Suprapubic skin (tissue), 4 donors: ENCODE data around the gene PSMC4.

Experiments used
- EP300 ChIP-seq: sonication (generic); formaldehyde crosslinking; IDR thresholded peaks from one replicate; pipeline ENCODE4 v1.6.1; 2017; ENCODE audit warnings: antibody characterized with exemption
- POLR2A ChIP-seq, 2 donors: fragments of 450-650 bp; IDR thresholded peaks; one replicate each; pipeline ENCODE4 v1.6.1; 2017; ENCODE audit warnings: antibody characterized with exemption in 2 of 2, mild to moderate bottlenecking in 2 of 2, moderate library complexity in 2 of 2
- POLR2AphosphoS5 ChIP-seq, 3 donors: sonication (generic); formaldehyde crosslinking; IDR thresholded peaks; one replicate each; pipeline ENCODE4 v1.6.1; 2017; ENCODE audit warnings: antibody characterized with exemption in 3 of 3
- TF ChIP-seq, protein P1 (sequence below), 2 donors: fragments of 200-600 bp in 1 of 2; fragments of 450-650 bp in 1 of 2; sonication (generic) in 1 of 2; IDR thresholded peaks; one replicate each; pipeline ENCODE4 v1.5.1; 2016 to 2019; ENCODE audit warnings: antibody characterized with exemption in 2 of 2, mild to moderate bottlenecking in 1 of 2, moderate library complexity in 1 of 2

DNA sequence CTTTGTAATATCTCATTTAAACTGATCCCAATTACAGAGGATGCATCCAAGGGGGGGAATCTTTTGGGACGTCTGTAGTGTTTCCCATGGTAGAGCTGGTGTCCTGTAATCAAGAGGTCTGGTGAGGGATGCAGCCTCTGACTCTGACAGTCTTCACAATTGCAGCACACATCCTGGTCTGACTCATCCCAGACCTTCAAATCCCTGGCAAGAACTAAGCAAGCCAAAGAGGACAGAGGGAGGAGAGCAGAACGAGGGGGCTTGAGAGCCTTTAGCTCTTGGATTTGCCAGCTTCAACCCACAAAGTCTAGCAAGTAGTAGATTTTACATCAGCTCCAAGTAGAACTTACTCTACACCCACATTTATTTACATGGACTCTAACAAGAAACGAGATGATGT lies 19.3 kb upstream of the PSMC4 start:
- no peak for TF ChIP-seq POLR2A (IDR thresholded peaks at IDR 0.05)
- TF ChIP-seq, protein P1, sequence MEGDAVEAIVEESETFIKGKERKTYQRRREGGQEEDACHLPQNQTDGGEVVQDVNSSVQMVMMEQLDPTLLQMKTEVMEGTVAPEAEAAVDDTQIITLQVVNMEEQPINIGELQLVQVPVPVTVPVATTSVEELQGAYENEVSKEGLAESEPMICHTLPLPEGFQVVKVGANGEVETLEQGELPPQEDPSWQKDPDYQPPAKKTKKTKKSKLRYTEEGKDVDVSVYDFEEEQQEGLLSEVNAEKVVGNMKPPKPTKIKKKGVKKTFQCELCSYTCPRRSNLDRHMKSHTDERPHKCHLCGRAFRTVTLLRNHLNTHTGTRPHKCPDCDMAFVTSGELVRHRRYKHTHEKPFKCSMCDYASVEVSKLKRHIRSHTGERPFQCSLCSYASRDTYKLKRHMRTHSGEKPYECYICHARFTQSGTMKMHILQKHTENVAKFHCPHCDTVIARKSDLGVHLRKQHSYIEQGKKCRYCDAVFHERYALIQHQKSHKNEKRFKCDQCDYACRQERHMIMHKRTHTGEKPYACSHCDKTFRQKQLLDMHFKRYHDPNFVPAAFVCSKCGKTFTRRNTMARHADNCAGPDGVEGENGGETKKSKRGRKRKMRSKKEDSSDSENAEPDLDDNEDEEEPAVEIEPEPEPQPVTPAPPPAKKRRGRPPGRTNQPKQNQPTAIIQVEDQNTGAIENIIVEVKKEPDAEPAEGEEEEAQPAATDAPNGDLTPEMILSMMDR (IDR thresholded peaks at IDR 0.05), result no peak
- TF ChIP-seq POLR2AphosphoS5 (IDR thresholded peaks at IDR 0.05), result no peak
- TF ChIP-seq EP300, result no peak
